ENCODE results near the gene POLR2H. TPM values are rescaled to one million over a fixed set of nuclear protein-coding genes. Genes with fewer than 3 reads are reported as not detected.

POLR2H gene
- polyA plus RNA-seq, 1 donor (not counting 4 experiments of a cell fraction or from before 2014, with no cell fraction given): 202 TPM

DNA sequence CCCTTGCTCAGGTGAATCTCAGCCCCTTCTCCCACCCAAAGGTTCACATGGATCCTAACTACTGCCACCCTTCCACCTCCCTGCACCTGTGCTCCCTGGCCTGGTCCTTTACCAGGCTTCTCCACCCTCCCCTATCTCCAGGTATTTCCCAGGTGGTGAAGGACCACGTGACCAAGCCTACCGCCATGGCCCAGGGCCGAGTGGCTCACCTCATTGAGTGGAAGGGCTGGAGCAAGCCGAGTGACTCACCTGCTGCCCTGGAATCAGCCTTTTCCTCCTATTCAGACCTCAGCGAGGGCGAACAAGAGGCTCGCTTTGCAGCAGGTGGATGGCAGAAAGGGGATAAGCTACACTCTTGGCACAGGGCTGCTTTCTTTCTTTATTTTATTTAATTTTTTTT is 19.6 kb upstream of the POLR2H start:
- H3K27ac ChIP-seq (ENCODE audit: control insufficient read depth, insufficient read depth, low read length): no peak overlapping the region
- dilution Hi-C loops (cut with MboI; ENCODE audit: extremely low pct_ligation_motif_present, low sequenced_read_pairs): no loop called here
- peaks cover 17% of the 10 kb centered on the region for H3K79me2 ChIP-seq (ENCODE audit: control insufficient read depth, insufficient read depth, low read length)
- H2AFZ ChIP-seq (ENCODE audit: control insufficient read depth, low read length): no peak overlapping the region
- no peak for DNase-seq (ENCODE audit: low read depth, low spot score)
- peaks cover 59% of the 10 kb centered on the region for H3K4me1 ChIP-seq (ENCODE audit: control insufficient read depth, extremely low read depth, insufficient read depth, low read length)
- no peaks in the 10 kb centered on the region for H3K9me3 ChIP-seq (ENCODE audit: control insufficient read depth, low read depth, low read length)
- no peak overlapping the region for H3K9ac ChIP-seq (ENCODE audit: control insufficient read depth, extremely low read depth, insufficient read depth, low read length)
- peaks cover 15% of the 10 kb centered on the region in 2 experiments for H3K36me3 ChIP-seq (ENCODE audit: control insufficient read depth in 2 of 2, extremely low read depth in 1 of 2, insufficient read depth in 2 of 2, low read length in 2 of 2)
- no peaks in the 10 kb centered on the region for H3K27me3 ChIP-seq (ENCODE audit: control insufficient read depth, extremely low read depth, insufficient read depth, low read length)
- TF ChIP-seq EZH2 (IDR thresholded peaks at IDR 0.05; ENCODE audit: low read length) (no peak), CTCF (optimal IDR thresholded peaks at IDR 0.05 in 1 of 3, IDR thresholded peaks at IDR 0.05 in 1 of 3, conservative IDR thresholded peaks at IDR 0.05 in 1 of 3; ENCODE audit: extremely low read depth in 1 of 3, insufficient read depth in 2 of 3, low read length in 3 of 3) (no peak)
- H3K4me3 ChIP-seq (ENCODE audit: control insufficient read depth in 2 of 3, extremely low read depth in 1 of 3, insufficient read depth in 2 of 3, low read depth in 1 of 3, low read length in 3 of 3): no peak overlapping the region
- H3K9me1 ChIP-seq (ENCODE audit: control insufficient read depth, extremely low read depth, insufficient read depth, low read length): peaks cover 3% of the 10 kb centered on the region
- peak overlapping the region; percentile 16 for H3K4me2 ChIP-seq (ENCODE audit: control insufficient read depth, extremely low read depth, insufficient read depth, low read depth, low read length)
- FAIRE-seq: peak; percentile 93
- peaks cover 3% of the 10 kb centered on the region for H4K20me1 ChIP-seq (ENCODE audit: control insufficient read depth, extremely low read depth, insufficient read depth, low read length)

DNA sequence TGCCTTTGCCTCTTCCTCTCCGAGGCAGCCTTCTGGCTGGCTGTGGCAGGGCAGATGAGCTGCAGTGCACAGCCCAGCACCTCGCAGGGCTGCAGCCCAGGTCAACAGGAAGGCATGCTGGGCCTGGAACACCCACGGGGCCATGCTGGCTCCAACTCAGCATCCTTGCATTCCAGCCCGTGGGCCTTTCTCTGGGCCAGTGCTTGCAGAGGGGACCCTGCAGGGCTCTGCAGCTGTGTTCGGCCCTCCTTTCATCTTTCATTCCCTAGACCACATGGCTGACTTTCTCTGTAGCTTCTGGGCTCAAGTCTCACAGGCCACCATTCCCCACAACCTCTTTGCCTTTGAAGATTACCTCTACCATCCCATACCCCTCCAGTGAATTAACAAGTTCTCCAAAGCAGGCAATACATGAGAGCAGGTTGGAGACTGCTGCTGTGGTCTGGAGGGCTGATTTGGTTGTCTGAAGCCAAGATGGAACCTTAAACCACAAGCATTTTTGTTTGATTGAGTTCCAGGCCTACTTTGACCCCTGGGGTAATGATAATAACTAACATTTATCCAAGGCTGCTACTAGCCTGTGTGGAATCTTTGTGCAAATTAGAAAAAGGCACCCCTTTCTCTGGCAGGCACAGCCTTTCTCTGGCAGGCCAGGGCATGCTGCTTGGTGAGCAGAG is 18.2 kb upstream of the POLR2H start:
- TF ChIP-seq CTCF (optimal IDR thresholded peaks at IDR 0.05 in 1 of 3, IDR thresholded peaks at IDR 0.05 in 1 of 3, conservative IDR thresholded peaks at IDR 0.05 in 1 of 3; ENCODE audit: extremely low read depth in 1 of 3, insufficient read depth in 2 of 3, low read length in 3 of 3): no peak
- TF ChIP-seq EZH2 (IDR thresholded peaks at IDR 0.05; ENCODE audit: low read length): no peak
- H3K36me3 ChIP-seq (ENCODE audit: control insufficient read depth in 2 of 2, extremely low read depth in 1 of 2, insufficient read depth in 2 of 2, low read length in 2 of 2): peaks cover 15 to 17% of the 10 kb centered on the region in 2 experiments

More for the DNA sequence above, 18.2 kb upstream of the POLR2H start:
- Histone ChIP-seq H3K9ac (ENCODE audit: control insufficient read depth, extremely low read depth, insufficient read depth, low read length) (no peak overlapping the region), H3K27ac (ENCODE audit: control insufficient read depth, insufficient read depth, low read length) (no peak overlapping the region), H3K4me1 (ENCODE audit: control insufficient read depth, extremely low read depth, insufficient read depth, low read length) (peaks cover 45% of the 10 kb centered on the region), H3K4me2 (ENCODE audit: control insufficient read depth, extremely low read depth, insufficient read depth, low read depth, low read length) (no peak overlapping the region), H3K9me3 (ENCODE audit: control insufficient read depth, low read depth, low read length) (no peaks in the 10 kb centered on the region), H2AFZ (ENCODE audit: control insufficient read depth, low read length) (no peak overlapping the region), H4K20me1 (ENCODE audit: control insufficient read depth, extremely low read depth, insufficient read depth, low read length) (peaks cover 3% of the 10 kb centered on the region), H3K4me3 (ENCODE audit: control insufficient read depth in 2 of 3, extremely low read depth in 1 of 3, insufficient read depth in 2 of 3, low read depth in 1 of 3, low read length in 3 of 3) (no peak overlapping the region), H3K9me1 (ENCODE audit: control insufficient read depth, extremely low read depth, insufficient read depth, low read length) (peaks cover 3% of the 10 kb centered on the region), H3K27me3 (ENCODE audit: control insufficient read depth, extremely low read depth, insufficient read depth, low read length) (no peaks in the 10 kb centered on the region), H3K79me2 (ENCODE audit: control insufficient read depth, insufficient read depth, low read length) (peaks cover 6% of the 10 kb centered on the region)
- dilution Hi-C loops (cut with MboI; ENCODE audit: extremely low pct_ligation_motif_present, low sequenced_read_pairs): no loop called here
- no peak for DNase-seq (ENCODE audit: low read depth, low spot score)
- no peak for FAIRE-seq
